CD4-positive, alpha-beta memory T cell (primary cell): ENCODE data around the gene DAB2IP. TPM values are rescaled to one million over a fixed set of nuclear protein-coding genes. Genes with fewer than 3 reads are reported as not detected.

Source experiments
- CTCF ChIA-PET: fragments of 350-600 bp; sonication (Branson Sonifier 250); formaldehyde crosslinking; loops from one replicate; lab custom pipeline; 2021; ENCODE audit warnings: inconsistent platforms; ENCODE audit not compliant: partially characterized antibody; lab: Charles Lee
- POLR2A ChIA-PET: fragments of 350-600 bp; sonication (Branson Sonifier 250); formaldehyde crosslinking; loops from one replicate; lab custom pipeline; 2021; ENCODE audit not compliant: partially characterized antibody; lab: Charles Lee
- DNase-seq, 5 donors: peaks; one replicate each; pipeline versions ENCODE4 v3.0.0 to v3.0.0-alpha.2; 2020 to 2022; ENCODE audit warnings: mixed read lengths in 1 of 5
- H3K27ac ChIP-seq: one replicate; pipeline ENCODE4 v1.7.0; 2013; ENCODE audit warnings: low read depth, low read length
- H3K27me3 ChIP-seq: 2 replicates; pipeline ENCODE4 v1.7.0; 2013; ENCODE audit warnings: mild to moderate bottlenecking, low read length, moderate library complexity; ENCODE audit not compliant: insufficient read depth
- H3K36me3 ChIP-seq: 2 replicates; pipeline ENCODE4 v1.7.0; 2013; ENCODE audit warnings: mild to moderate bottlenecking, low read length, moderate library complexity; ENCODE audit not compliant: insufficient read depth
- H3K4me1 ChIP-seq: 2 replicates; pipeline ENCODE4 v1.7.0; 2013; ENCODE audit warnings: mild to moderate bottlenecking, low read length, moderate library complexity; ENCODE audit not compliant: insufficient read depth
- H3K4me3 ChIP-seq, 2 donors: one replicate each; pipeline ENCODE4 v1.7.0; 2013; ENCODE audit warnings: low read length in 2 of 2, mild to moderate bottlenecking in 1 of 2
- H3K9me3 ChIP-seq, 2 donors: one replicate each; pipeline ENCODE4 v1.7.0; 2013; ENCODE audit warnings: low read length in 2 of 2, control low read depth in 1 of 2; ENCODE audit not compliant: control insufficient read depth in 1 of 2
- H3K27ac Mint-ChIP-seq, 7 donors: one replicate each; pipeline ENCODE4 v1.8.0; 2020 to 2021; ENCODE audit warnings: mixed read lengths in 7 of 7, mild to moderate bottlenecking in 6 of 7, inconsistent platforms in 3 of 7, moderate library complexity in 3 of 7
- H3K27me3 Mint-ChIP-seq, 2 donors: one replicate each; pipeline ENCODE4 v1.8.0; 2020 to 2021; ENCODE audit warnings: mixed read lengths in 2 of 2
- H3K36me3 Mint-ChIP-seq, 2 donors: one replicate each; pipeline ENCODE4 v1.8.0; 2020 to 2021; ENCODE audit warnings: mixed read lengths in 2 of 2, inconsistent platforms in 1 of 2, mild to moderate bottlenecking in 1 of 2
- H3K4me1 Mint-ChIP-seq, 4 donors: one replicate each; pipeline ENCODE4 v1.8.0; 2020 to 2021; ENCODE audit warnings: mixed read lengths in 4 of 4, mild to moderate bottlenecking in 1 of 4
- H3K4me3 Mint-ChIP-seq, 8 donors: one replicate each; pipeline ENCODE4 v1.8.0; 2020 to 2021; ENCODE audit warnings: mixed read lengths in 8 of 8, mild to moderate bottlenecking in 7 of 8, moderate library complexity in 6 of 8, inconsistent platforms in 3 of 8
- H3K9me3 Mint-ChIP-seq, 8 donors: one replicate each; pipeline ENCODE4 v1.8.0; 2020 to 2021; ENCODE audit warnings: mixed read lengths in 8 of 8, mild to moderate bottlenecking in 5 of 8, inconsistent platforms in 3 of 8, moderate library complexity in 1 of 8
- intact Hi-C: fragments of 100-400 bp; cut with micrococcal nuclease; formaldehyde crosslinking; loops from one replicate; pipeline ENCODE4 v1.15.1; 2023
- polyA plus RNA-seq, 2 donors: library from polyadenylated mRNA; unstranded; fragments of 300-500 nt; fragmentation: Illumina TruSeq; gene quantifications; one replicate each; pipeline ENCODE4 v1.2.3, GENCODE V29; 2021
- total RNA-seq, 2 experiments: library from RNA; stranded (reverse); gene quantifications; one replicate each; pipeline ENCODE4 v1.2.3, GENCODE V29; 2021

The DAB2IP gene
- total and polyA plus RNA-seq, 4 experiments from 2014 or later = not detected

- no peaks in the 10 kb centered on the region for H3K4me1 Mint-ChIP-seq
- ChIA-PET CTCF (no interaction called here), POLR2A (no interaction called here)
- no peak overlapping the region for H3K4me3 Mint-ChIP-seq
- Histone ChIP-seq H3K27me3 (no peaks in the 10 kb centered on the region), H3K4me3 (no peak overlapping the region), H3K27ac (no peak overlapping the region), H3K9me3 (no peaks in the 10 kb centered on the region), H3K36me3 (no peaks in the 10 kb centered on the region), H3K4me1 (no peaks in the 10 kb centered on the region)
- intact Hi-C loops = no loop called here
- no peaks in the 10 kb centered on the region for H3K27me3 Mint-ChIP-seq
- H3K9me3 Mint-ChIP-seq = no peaks in the 10 kb centered on the region
- no peak overlapping the region for H3K27ac Mint-ChIP-seq
- H3K36me3 Mint-ChIP-seq = peaks cover 0 to 3% of the 10 kb centered on the region in 2 donors
- no peak for DNase-seq
Observed at GRCh38 chr9:121830441-121831140, 179.2 kb downstream of the DAB2IP start.

DNA sequence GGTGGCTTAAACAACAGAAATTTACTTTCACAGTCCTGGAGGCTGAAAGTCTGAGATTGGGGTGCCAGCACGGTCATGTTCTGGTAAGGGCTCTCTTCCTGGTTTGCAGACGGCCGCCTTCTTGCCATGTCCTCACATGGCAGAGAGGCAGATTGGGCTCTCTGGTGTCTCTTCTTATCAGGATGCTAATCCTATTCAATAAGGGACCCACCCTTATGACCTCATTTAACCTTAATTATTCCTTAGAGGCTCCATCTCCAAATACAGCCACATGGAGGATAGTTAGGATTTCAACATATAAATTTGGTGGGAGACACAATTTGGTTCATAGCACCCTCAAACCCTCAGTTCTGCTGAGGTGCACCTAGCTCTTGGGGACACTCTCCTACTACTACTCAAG, 180.4 kb downstream of the DAB2IP start:
- H3K27ac ChIP-seq = no peak overlapping the region
- DNase-seq = no peak
- no peak overlapping the region for H3K4me3 ChIP-seq
- CTCF ChIA-PET = no interaction called here
- no peaks in the 10 kb centered on the region for H3K4me1 Mint-ChIP-seq
- H3K27me3 ChIP-seq = no peaks in the 10 kb centered on the region
- peak overlapping the region in 1 of 7 donors; percentile 26 for H3K27ac Mint-ChIP-seq
- POLR2A ChIA-PET = no interaction called here
- H3K27me3 Mint-ChIP-seq = no peaks in the 10 kb centered on the region
- no peaks in the 10 kb centered on the region for H3K4me1 ChIP-seq
- H3K9me3 Mint-ChIP-seq = no peaks in the 10 kb centered on the region
- no peak overlapping the region for H3K4me3 Mint-ChIP-seq
- H3K9me3 ChIP-seq = no peaks in the 10 kb centered on the region
- H3K36me3 ChIP-seq = no peaks in the 10 kb centered on the region
- peaks cover 0 to 3% of the 10 kb centered on the region in 2 donors for H3K36me3 Mint-ChIP-seq
- intact Hi-C loops = no loop called here

- no peaks in the 10 kb centered on the region for H3K9me3 ChIP-seq
- Mint-ChIP-seq H3K9me3 (no peaks in the 10 kb centered on the region), H3K4me1 (no peaks in the 10 kb centered on the region), H3K27me3 (no peaks in the 10 kb centered on the region), H3K4me3 (no peak overlapping the region), H3K36me3 (peaks cover 0 to 3% of the 10 kb centered on the region in 2 donors), H3K27ac (no peak overlapping the region)
- H3K4me1 ChIP-seq = no peaks in the 10 kb centered on the region
- intact Hi-C loops = no loop called here
- no peaks in the 10 kb centered on the region for H3K36me3 ChIP-seq
- ChIA-PET CTCF (no interaction called here), POLR2A (no interaction called here)
- H3K27ac ChIP-seq = no peak overlapping the region
- DNase-seq = no peak
- H3K4me3 ChIP-seq = no peak overlapping the region
- H3K27me3 ChIP-seq = no peaks in the 10 kb centered on the region
Observed at GRCh38 chr9:121833061-121833460, 181.6 kb downstream of the DAB2IP start.

Other genes with a start within 250 kb of the DAB2IP start
- gene GGTA1, start 151.8 kb upstream of the DAB2IP start, total RNA-seq = not detected
- not detected for gene GGTA1, start 151.8 kb upstream of the DAB2IP start, polyA plus RNA-seq